Astrocyte of the hippocampus (primary cell): ENCODE data around the gene MBNL2.

Experiments
- DNase-seq: peaks from one replicate; pipeline ENCODE4 v3.0.0; 2011; ENCODE audit warnings: low read depth, low spot score

MBNL2 gene

DNA sequence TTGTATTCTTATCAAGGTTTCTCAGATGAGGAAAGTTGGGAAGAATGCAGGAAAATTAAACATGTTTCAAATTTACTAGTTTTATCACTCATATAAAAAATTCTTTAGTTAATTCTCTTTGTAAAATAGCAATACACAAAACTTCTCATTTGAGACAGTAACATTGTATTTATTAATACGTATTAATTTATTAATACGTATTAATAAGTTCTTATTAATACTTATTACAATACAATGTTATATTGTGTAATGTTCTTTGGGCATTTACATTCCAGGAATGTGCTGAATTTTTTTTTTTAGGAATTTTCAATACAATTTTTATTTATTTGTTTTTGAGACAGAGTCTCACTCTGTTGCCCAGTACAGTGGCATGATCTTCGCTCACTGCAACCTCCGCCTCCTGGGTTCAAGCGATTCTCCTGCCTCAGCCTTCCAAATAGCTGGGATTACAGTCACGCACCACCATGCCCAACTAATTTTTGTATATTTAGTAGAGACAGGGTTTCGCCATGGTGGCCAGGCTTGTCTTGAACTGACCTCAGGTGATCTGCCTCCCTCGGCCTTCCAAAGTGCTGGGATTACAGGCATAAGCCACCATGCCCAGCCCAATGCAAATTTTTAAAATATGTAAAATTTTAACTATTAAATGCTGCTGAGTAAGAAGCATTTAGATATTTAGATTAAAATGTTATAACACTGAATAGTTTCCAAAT, 31.6 kb downstream of the MBNL2 start:
- no peak for DNase-seq

- peak; percentile 68 for DNase-seq
Measured at GRCh38 chr13:97254816-97255215, 32.7 kb downstream of the MBNL2 start.

GRCh38 chr13:97255515-97256021, 33.4 kb downstream of the MBNL2 start:
- DNase-seq, result no peak

DNA sequence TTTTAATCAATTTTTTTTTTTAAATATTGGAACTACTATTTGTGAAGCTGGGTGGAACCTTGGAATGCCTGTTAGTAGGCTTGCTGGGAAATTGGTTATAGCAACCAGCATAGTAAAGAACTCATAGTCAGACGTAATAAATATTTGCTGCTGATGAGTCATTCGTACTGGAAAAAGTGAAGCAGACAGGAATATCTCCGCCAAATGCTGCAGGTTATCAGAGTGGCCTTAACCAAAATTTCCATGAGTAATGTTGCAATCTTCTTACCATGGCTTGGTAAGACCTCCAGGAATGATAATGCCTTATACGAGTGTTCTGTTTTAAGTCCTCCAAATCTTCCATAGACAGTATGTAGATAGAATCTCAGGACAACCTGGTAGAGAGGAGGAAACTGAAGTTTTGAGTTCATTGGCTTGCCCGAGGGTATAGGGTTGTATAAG, 34.2 kb downstream of the MBNL2 start:
- peak; percentile 89 for DNase-seq

GRCh38 chr13:97257228-97257755, 35.2 kb downstream of the MBNL2 start:
- DNase-seq, result no peak

DNA sequence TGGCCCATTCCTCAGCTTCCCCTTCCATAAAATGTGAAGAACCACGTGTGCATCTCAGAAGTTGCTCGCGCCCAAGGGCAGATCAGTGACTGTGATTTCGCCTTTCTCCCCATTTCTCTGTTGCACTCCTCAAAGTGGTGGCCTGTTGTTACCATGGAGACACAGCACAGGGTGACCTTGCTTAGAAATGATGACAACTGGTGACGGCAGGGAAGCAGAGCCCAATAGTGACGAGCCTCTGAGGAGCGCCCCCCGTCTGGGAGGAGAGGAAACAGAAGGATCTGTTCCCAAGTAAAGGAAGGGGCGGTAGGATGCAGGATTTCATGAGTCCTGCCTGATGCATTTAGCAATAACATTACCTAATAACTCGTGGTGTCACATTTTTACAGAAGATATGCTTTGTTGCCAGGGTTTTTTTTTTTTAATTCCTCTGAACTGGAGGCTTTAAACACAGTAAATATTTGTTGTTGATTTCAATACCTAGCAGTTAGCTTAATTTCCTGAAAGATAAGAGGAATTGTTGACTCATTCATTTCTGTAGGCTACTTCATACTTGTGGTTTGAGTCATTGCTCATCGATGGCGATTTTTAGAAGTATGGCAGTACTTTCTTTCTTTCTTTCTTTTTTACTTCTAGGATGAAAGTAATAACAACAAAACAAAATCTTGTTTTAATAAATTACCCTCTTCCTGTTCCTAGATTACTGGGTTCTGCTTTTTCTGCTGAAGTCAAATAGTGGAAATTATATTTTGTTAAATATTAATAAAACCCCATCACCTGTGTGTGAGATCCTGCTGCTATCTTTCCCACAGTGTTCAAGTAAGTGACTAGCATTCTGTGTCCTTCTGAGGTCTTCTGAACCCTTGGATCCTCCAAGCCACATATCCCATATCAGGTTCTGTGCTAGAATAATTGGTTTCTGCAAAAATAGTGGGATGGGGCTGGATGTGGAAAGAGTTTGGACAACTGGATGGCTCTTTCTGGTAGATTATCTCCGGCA, 36.0 kb downstream of the MBNL2 start:
- peak; percentile 83 for DNase-seq

DNA sequence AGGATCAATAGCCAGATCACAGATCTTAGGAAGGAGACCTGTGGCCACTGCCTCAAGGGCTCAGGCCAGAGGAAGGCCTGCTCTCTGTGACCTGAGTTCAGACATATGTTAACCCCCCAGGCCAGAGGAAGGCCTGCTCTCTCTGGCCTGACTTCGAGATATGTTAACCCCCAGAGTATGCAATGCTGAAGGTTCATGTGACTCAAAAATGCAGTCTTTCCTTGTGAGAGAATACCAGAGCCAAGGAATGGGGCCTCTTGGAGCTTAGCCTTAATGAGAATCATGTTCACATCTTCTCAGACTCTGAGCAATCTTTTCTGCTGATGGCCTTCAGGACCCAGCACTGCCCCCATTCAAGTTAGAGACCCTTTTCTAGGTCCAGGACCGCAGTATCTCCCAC, 36.7 kb downstream of the MBNL2 start:
- DNase-seq, result peak; percentile 65

- DNase-seq, result no peak
Measured at GRCh38 chr13:97259410-97259797, 37.3 kb downstream of the MBNL2 start.

- no peak for DNase-seq
Measured at GRCh38 chr13:97259798-97260714, 37.9 kb downstream of the MBNL2 start.

DNA sequence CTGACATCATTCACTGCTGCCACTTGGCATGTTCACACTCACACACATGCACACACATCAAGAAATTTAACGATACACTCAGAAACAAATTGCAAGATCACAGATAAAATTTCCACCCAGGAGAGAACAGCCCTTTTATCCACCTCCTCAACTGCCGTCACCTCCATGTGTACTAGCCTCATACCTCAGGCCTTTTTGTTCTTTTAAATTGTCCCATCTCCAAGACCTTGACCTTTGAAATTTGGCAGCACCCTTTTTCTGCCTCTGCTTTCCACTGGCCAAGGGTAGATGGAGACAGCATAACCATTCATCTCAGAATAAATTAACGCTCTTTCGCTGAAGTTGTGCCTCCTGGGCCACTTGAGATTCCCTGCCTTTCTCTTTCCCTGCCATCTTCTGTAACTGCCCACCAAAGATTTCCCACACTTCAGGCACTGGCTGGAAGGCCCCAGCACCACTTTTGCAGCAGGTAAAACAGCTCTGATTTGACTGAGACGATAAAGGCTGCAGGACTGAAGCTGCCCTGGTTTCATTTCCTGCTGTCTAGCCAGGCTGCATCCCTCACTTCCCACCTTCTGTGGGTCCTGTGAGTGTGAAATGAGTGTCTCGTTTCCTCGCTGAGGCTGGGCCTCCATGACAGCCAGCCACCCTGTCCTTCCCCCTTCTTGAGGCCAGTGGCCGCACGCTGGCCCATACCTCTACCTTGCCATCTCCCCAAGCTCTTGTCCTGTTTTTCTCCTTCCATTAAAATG, 39.3 kb downstream of the MBNL2 start:
- no peak for DNase-seq

DNA sequence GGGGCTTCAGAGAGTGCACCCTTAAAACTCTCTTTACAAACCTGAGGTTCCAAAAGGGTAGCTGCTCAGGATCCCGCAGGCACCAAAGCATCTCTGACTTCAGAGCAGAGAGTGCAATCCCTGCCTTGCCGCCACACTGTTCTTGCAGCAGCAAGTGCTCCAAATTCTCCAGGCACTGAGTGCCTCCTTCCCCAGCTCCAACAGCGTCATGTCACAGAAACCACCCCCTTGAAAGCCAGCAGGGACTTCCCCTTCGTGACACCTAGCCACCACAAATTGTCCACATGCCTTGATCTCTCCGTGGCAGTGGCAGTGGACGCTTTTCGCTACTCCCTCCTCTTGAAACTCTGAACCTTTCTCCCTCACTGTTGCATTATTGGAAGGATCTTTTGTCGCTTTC, 39.9 kb downstream of the MBNL2 start:
- DNase-seq, result no peak

DNA sequence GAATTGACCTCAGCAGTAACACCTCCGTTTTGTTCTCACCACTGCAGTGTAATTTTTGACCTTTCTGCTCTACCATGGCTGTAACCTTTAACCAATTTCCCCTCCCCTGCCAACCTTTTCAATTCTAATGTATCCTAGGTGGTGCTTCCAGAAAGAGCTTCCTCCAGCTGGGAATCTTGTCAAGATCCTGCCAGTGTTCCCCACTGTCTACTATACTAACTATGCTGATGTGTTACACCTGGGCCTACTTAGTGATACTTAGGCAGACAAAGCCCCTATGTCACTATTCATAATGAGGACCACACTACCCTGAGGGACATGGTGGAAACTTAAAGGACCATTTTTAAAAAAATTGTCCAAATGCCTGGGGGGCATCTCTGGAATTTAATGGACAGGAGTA, 41.0 kb downstream of the MBNL2 start:
- DNase-seq, result no peak

- no peak for DNase-seq
Measured at GRCh38 chr13:97264663-97265062, 42.5 kb downstream of the MBNL2 start.

DNA sequence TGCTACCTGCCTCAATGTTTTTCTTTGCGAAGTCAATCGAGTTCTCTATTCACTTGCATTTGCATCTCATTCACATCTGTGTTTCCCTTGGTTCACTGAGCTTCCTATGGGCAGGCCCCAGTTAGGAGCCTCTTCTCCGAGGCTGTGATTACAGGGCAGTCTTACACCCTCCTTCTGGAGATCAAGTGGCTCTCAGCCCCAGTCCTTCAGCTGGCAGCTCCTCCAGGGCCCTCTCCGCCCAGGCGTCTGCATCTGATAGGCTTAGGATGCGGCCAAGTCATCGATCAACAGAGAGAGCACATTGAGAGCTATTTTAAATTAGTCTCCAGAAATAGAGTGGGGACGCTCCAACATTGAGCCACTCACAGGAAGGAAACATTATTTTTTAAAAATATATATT, 44.2 kb downstream of the MBNL2 start:
- DNase-seq, result no peak

DNA sequence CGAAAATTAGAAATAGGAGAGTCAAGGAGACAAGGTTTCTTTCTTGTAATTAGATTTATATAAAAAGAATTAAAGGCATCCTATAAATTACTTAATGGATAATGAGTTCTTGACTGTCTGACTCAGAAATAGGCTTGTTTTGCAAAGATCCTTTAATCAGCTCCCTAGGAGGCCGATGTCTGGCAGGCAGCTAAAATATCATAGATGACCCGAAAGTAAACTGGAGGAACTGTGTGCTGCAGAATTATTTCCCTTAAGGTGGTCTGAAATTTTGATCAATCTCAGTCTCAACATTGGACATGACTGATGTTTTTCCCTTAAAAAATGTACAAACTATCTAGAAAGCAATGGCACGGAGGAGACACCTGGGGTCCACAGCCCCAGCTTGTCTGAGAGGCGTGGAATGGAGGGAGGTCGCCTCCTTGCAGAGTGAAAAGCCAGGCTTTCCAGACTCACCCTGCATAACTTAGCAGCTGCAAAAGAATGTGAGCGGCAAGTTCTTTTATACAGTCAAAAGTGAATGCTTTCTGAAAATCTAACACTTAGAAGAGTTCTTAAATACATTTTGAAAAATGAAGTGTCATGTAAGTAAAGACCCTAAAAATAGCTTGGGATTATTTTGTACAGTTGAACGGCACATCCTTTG, 44.8 kb downstream of the MBNL2 start:
- DNase-seq, result peak; percentile 62

GRCh38 chr13:97267418-97268059, 45.4 kb downstream of the MBNL2 start:
- no peak for DNase-seq

GRCh38 chr13:97268772-97269171, 46.6 kb downstream of the MBNL2 start:
- no peak for DNase-seq

DNA sequence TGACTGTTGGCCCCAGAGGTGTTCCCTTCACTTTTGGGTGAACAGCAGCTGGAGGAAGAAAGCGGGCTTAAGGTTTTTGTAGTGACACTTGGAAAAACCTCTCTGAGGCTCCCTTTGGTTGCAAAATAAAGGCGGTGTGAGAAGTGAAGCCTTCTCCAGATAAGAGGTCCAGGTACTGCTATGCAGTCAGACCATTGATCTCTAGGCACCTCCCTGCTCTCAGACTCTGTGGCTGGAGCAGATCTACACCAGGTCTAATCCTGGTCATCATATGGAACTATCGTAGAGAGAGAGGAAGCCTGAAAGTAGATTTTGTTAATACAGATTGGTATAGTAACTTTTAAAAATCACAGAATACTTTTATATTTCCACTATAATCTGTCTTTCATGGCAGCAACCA, 47.5 kb downstream of the MBNL2 start:
- no peak for DNase-seq

- no peak for DNase-seq
Measured at GRCh38 chr13:97272526-97272925, 50.4 kb downstream of the MBNL2 start.
